ENCODE measurements around the gene TMEM256.
"Not testable (repeated sequence)": the region's sequence is repeated elsewhere in the genome, so short reads cannot be mapped to it uniquely, and the experiment has no call there.

Gene TMEM256

DNA sequence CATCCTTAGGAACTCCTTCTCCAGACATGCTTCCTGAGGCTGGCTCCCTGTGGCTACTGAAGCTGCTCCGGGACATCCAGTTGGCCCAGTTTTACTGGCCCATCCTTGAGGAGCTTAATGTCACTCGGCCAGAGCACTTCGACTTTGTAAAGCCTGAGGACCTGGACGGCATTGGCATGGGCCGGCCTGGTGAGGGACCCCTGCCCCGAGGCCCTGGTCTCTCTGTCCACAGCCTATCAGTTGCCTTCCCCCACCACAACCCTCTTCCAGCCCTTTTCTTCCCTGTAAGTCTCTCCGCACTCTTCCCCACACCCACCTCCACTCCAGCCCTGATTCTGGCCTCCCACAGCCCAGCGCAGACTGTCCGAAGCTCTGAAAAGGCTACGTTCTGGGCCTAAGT lies 21.0 kb downstream of the TMEM256 start:
- TF ChIP-seq, protein P1, sequence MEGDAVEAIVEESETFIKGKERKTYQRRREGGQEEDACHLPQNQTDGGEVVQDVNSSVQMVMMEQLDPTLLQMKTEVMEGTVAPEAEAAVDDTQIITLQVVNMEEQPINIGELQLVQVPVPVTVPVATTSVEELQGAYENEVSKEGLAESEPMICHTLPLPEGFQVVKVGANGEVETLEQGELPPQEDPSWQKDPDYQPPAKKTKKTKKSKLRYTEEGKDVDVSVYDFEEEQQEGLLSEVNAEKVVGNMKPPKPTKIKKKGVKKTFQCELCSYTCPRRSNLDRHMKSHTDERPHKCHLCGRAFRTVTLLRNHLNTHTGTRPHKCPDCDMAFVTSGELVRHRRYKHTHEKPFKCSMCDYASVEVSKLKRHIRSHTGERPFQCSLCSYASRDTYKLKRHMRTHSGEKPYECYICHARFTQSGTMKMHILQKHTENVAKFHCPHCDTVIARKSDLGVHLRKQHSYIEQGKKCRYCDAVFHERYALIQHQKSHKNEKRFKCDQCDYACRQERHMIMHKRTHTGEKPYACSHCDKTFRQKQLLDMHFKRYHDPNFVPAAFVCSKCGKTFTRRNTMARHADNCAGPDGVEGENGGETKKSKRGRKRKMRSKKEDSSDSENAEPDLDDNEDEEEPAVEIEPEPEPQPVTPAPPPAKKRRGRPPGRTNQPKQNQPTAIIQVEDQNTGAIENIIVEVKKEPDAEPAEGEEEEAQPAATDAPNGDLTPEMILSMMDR (conservative IDR thresholded peaks at IDR 0.05; ENCODE audit: low read depth, low read length), result no peak
- H3K4me3 ChIP-seq (ENCODE audit: low read length), result no peak overlapping the region
- no peak for DNase-seq (ENCODE audit: low read depth)

DNA sequence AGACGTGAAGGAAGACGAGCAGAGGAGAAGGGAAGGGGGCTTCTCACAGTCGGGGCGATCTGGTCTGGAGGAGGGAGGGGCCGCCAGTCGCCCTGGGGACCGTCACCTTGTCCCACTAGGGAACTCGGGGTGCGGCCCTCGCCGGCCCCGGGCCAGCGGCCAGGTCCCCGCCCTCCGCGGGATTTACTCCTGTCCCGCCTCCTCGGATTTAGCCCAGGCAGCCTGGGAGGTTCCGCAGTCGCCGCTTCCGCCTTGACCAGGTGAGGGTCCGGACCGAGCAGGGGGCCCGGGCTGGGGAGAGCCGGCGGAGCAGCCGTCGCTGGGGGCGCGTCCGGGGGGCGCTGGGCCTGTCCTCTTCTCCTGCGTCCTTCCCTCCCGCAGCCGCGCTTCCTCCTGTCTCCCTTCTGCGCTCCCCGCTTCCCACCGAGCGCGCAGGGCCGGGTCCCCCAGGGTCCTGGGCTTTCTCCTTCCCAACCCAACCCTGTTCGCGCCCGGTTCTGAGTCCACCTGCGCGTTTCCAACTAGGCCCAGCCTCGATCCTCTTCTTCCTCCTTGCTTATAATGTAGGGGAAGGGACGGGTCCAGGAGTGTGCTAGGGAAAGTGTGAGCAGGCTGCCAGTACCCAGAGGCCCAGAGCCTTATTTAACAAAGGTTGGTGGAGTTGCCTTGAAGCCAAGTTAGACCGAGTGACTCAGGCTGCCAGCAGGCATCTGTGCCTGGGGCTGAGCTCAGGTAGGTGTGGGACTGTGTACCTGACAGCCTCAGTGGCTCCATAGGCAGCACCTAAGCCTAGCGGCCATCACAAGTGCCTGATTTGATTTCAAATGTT lies 22.8 kb downstream of the TMEM256 start, which contains the start of gene TNK1:
TSS of gene TNK1 (plus strand) at position 235 of the 829 bp plus-strand sequence. CDS start 1,838 bp downstream, outside the sequence.
- peak within 1 kb of the TSS; percentile 48 for H3K4me3 ChIP-seq (ENCODE audit: low read length)
- TF ChIP-seq, protein P1 (conservative IDR thresholded peaks at IDR 0.05; ENCODE audit: low read depth, low read length), result no peak
- no peak for DNase-seq (ENCODE audit: low read depth)

DNA sequence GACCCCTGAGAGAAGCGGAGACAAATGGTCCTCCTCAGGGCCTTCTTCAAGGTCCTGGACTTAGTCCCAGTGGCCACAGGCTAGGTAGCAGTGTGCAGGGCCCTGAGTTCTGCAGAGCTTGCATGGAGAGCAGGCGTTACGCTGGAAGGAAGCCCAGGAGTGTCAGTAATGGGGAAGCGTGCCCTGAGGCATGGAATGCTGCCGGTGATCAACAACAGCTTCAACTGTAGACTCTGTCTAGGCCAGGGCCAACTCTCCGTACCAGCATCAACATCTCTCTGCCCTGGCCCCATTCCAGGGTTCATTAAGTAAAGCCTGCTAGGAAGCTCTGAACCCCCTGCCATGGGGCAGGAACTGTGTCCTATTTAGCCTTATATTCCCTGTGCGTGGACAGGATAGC lies 23.6 kb downstream of the TMEM256 start:
- peak overlapping the region; percentile 48 for H3K4me3 ChIP-seq (ENCODE audit: low read length)
- peak; percentile 63 for DNase-seq (ENCODE audit: low read depth)
- TF ChIP-seq, protein P1 (conservative IDR thresholded peaks at IDR 0.05; ENCODE audit: low read depth, low read length), result no peak

DNA sequence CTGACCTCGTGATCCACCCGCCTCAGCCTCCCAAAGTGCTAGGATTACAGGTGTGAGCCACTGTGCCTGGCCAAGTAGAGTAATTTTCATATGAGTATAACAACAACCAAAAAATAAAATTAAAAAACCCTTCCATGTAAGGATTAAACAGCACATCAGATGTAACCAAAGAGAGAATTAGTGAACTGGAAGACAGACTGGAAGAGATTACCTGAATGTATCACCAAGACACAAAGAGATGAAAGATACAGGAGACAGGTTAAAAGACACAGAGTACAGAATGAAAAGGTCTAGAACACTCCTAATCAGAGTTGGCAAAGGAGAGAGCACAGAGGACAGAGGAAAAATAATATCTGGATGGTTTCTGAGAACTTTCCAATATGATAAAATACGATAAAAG lies 24.8 kb downstream of the TMEM256 start:
- H3K4me3 ChIP-seq (ENCODE audit: low read length), result no peak overlapping the region
- TF ChIP-seq, protein P1 (conservative IDR thresholded peaks at IDR 0.05; ENCODE audit: low read depth, low read length), result no peak
- no peak for DNase-seq (ENCODE audit: low read depth)

DNA sequence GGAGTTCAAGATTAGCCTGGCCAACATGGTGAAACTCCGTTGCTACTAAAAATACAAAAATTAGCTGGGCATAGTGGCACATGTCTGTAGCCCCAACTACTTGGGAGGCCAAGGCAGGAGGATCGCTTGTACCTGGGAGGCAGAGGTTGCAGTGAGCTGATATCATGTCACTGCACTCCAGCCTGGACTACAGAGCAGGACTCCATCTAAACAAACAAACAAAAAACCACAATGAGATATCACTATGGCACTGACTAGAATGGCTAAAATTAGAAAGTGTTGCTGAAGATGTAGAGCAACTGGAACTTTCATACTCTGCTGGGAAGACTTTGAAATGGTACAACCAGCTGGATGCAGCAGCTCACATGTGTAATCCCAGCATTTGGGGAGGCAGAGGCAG lies 29.5 kb downstream of the TMEM256 start:
- no peak for DNase-seq (ENCODE audit: low read depth)
- H3K4me3 ChIP-seq (ENCODE audit: low read length), result no peak overlapping the region
- TF ChIP-seq, protein P1 (conservative IDR thresholded peaks at IDR 0.05; ENCODE audit: low read depth, low read length), result no peak

DNA sequence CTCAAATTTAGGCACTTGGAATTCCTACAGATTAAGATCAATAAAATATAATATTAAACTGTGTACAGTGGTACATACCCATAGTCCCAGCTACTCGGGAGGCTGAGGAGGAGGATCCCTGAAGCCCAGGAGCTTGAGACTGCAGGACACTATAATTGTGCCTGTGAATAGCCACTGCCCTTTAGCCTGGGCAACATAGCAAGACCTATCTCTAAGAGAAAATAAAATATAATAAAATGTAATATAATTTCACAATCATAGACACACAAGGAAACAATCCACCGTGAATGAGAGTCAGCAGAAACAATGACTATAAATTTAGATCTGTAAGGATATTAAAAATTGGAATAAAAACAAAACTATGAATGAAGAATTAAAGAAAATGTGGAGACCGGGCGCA lies 33.0 kb downstream of the TMEM256 start:
- TF ChIP-seq, protein P1 (conservative IDR thresholded peaks at IDR 0.05; ENCODE audit: low read depth, low read length), result no peak
- no peak overlapping the region for H3K4me3 ChIP-seq (ENCODE audit: low read length)
- no peak for DNase-seq (ENCODE audit: low read depth)

DNA sequence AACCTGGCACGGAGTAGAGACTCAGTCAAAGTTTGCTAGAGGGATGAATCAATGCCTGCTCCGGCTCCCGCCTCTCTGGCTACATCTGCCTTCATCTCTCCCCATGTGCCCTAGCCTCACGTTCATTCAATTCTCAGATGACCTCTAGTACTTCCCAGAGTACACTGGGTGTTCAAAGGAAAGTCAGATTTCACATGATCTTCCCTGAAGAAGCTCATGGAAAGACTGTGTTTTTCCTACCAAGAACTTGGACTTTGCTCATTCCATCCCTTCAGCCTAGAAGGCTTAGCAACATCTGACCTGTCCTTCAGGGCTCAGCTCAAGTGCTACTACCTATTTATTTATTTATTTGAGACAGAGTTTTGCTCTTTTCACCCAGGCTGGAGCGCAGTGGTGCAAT lies 34.1 kb downstream of the TMEM256 start:
- no peak for DNase-seq (ENCODE audit: low read depth)
- no peak overlapping the region for H3K4me3 ChIP-seq (ENCODE audit: low read length)
- TF ChIP-seq, protein P1 (conservative IDR thresholded peaks at IDR 0.05; ENCODE audit: low read depth, low read length), result no peak

DNA sequence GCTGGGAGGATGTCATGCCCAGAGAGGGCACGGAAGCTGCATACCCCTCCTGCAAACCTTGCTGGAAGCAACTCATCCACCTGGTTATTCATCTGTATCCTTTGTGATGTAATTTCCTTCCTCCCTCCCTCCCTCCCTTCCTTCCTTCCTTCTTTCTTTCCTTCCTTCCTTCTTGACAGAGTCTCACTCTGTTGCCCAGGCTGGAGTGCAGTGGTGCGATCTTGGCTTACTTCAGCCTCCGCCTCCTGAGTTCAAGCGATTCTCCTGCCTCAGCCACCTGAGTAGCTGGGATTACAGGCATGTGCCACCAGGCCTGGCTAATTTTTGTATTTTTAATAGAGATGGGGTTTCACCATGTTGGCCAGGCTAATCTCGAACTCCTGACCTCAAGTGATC lies 35.3 kb downstream of the TMEM256 start:
- not testable (repeated sequence) for H3K4me3 ChIP-seq (ENCODE audit: low read length); DNase-seq (ENCODE audit: low read depth)

Data from retinal pigment epithelial cell (primary cell).